Measurements from ENCODE around the gene SLC25A30. TPM values are rescaled to one million over a fixed set of nuclear protein-coding genes. Genes with fewer than 3 reads are reported as not detected.
A peak's percentile ranks its signal among the peaks of the same experiment; 100 is the strongest.

The SLC25A30 gene
- total and polyA plus RNA-seq, 2 of the 13 experiments (the other 11 are each of a cell fraction or from before 2014, with no cell fraction given): 19.6 to 22.5 TPM

GRCh38 chr13:45433381-45433790 lies 15.2 kb upstream of the SLC25A30 start (continued):
- TF ChIP-seq, protein P1, sequence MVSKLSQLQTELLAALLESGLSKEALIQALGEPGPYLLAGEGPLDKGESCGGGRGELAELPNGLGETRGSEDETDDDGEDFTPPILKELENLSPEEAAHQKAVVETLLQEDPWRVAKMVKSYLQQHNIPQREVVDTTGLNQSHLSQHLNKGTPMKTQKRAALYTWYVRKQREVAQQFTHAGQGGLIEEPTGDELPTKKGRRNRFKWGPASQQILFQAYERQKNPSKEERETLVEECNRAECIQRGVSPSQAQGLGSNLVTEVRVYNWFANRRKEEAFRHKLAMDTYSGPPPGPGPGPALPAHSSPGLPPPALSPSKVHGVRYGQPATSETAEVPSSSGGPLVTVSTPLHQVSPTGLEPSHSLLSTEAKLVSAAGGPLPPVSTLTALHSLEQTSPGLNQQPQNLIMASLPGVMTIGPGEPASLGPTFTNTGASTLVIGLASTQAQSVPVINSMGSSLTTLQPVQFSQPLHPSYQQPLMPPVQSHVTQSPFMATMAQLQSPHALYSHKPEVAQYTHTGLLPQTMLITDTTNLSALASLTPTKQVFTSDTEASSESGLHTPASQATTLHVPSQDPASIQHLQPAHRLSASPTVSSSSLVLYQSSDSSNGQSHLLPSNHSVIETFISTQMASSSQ (IDR thresholded peaks at IDR 0.05; ENCODE audit: low read depth): no peak
- TF ChIP-seq, protein P1 (CRISPR knock-in tag; IDR thresholded peaks at IDR 0.05; ENCODE audit: borderline replicate concordance): no peak
- TF ChIP-seq ZNF841 (CRISPR knock-in tag; IDR thresholded peaks at IDR 0.05; ENCODE audit: borderline replicate concordance) (no peak), POLR2AphosphoS2 (IDR thresholded peaks at IDR 0.05; ENCODE audit: low read depth, low read length) (no peak), ZNF615 (CRISPR knock-in tag; IDR thresholded peaks at IDR 0.05; ENCODE audit: borderline replicate concordance) (no peak), ZFAT (CRISPR knock-in tag; conservative IDR thresholded peaks at IDR 0.05) (no peak), ZNF556 (CRISPR knock-in tag; IDR thresholded peaks at IDR 0.05; ENCODE audit: borderline replicate concordance) (no peak), ZSCAN9 (CRISPR knock-in tag; IDR thresholded peaks at IDR 0.05; ENCODE audit: borderline replicate concordance) (no peak), GATAD2A (CRISPR knock-in tag; IDR thresholded peaks at IDR 0.05) (0 out of 2 replicates have a peak, but pooled peaks have one; percentile 51), NFYC (CRISPR knock-in tag; IDR thresholded peaks at IDR 0.05) (no peak), ZNF432 (CRISPR knock-in tag; IDR thresholded peaks at IDR 0.05; ENCODE audit: borderline replicate concordance) (no peak), GATAD1 (CRISPR knock-in tag; IDR thresholded peaks at IDR 0.05) (no peak), STAT5B (CRISPR knock-in tag; IDR thresholded peaks at IDR 0.05) (no peak), KAT2B (IDR thresholded peaks at IDR 0.05; ENCODE audit: borderline replicate concordance, low read depth, low read length) (no peak), ZNF816 (CRISPR knock-in tag; IDR thresholded peaks at IDR 0.05; ENCODE audit: borderline replicate concordance) (no peak), ZNF768 (CRISPR knock-in tag; IDR thresholded peaks at IDR 0.05) (no peak), MLXIP (CRISPR knock-in tag; IDR thresholded peaks at IDR 0.05; ENCODE audit: borderline replicate concordance) (no peak), ZNF83 (CRISPR knock-in tag; IDR thresholded peaks at IDR 0.05; ENCODE audit: borderline replicate concordance) (no peak), ZFP36 (IDR thresholded peaks at IDR 0.05; ENCODE audit: borderline replicate concordance, low read depth, low read length, partially characterized antibody) (no peak), ZSCAN12 (CRISPR knock-in tag; IDR thresholded peaks at IDR 0.05) (no peak), CBFB (CRISPR knock-in tag; IDR thresholded peaks at IDR 0.05) (no peak), EEA1 (CRISPR knock-in tag; IDR thresholded peaks at IDR 0.05; ENCODE audit: borderline replicate concordance) (no peak), DRAP1 (CRISPR knock-in tag; IDR thresholded peaks at IDR 0.05) (peak; percentile 85)
- TF ChIP-seq, protein P2, sequence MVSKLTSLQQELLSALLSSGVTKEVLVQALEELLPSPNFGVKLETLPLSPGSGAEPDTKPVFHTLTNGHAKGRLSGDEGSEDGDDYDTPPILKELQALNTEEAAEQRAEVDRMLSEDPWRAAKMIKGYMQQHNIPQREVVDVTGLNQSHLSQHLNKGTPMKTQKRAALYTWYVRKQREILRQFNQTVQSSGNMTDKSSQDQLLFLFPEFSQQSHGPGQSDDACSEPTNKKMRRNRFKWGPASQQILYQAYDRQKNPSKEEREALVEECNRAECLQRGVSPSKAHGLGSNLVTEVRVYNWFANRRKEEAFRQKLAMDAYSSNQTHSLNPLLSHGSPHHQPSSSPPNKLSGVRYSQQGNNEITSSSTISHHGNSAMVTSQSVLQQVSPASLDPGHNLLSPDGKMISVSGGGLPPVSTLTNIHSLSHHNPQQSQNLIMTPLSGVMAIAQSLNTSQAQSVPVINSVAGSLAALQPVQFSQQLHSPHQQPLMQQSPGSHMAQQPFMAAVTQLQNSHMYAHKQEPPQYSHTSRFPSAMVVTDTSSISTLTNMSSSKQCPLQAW (CRISPR knock-in tag; IDR thresholded peaks at IDR 0.05): peak; percentile 60; the same call in 1 of the 2 replicates

All from HepG2 (cell line).